Transverse colon (tissue), 4 donors: Measurements from ENCODE around the gene DDX4. TPM values are rescaled to one million over a fixed set of nuclear protein-coding genes. Genes with fewer than 3 reads are reported as not detected.

Experiments used
- DNase-seq: peaks from one replicate; pipeline ENCODE4 v3.0.0-alpha.2; 2019
- H3K27ac ChIP-seq, 4 donors: fragments of 200-600 bp; sonication (generic); 2 replicates each; pipeline ENCODE4 v1.5.1; 2016 to 2018; ENCODE audit warnings: inconsistent platforms in 4 of 4
- H3K27me3 ChIP-seq: fragments of 200-600 bp; sonication (generic); 2 replicates; pipeline ENCODE4 v1.5.1; 2017; ENCODE audit warnings: inconsistent platforms
- H3K36me3 ChIP-seq, 4 donors: fragments of 200-600 bp; sonication (generic); 2 replicates each; pipeline ENCODE4 v1.5.1; 2017 to 2019; ENCODE audit warnings: inconsistent platforms in 4 of 4
- H3K4me1 ChIP-seq, 4 donors: fragments of 200-600 bp; sonication (generic); 2 replicates each; pipeline ENCODE4 v1.5.1; 2017 to 2020; ENCODE audit warnings: inconsistent platforms in 4 of 4
- H3K4me3 ChIP-seq, 4 donors: fragments of 200-600 bp; sonication (generic); 1 replicate in 1 of 4; 2 replicates in 3 of 4; pipeline versions ENCODE4 v1.5.1 to v1.6.1; 2017 to 2019; ENCODE audit warnings: inconsistent platforms in 4 of 4
- H3K9me3 ChIP-seq, 2 donors: fragments of 200-600 bp; sonication (generic); 2 replicates each; pipeline ENCODE4 v1.5.1; 2017 to 2019; ENCODE audit warnings: inconsistent platforms in 2 of 2
- EP300 ChIP-seq: sonication (generic); formaldehyde crosslinking; IDR thresholded peaks from one replicate; pipeline ENCODE4 v1.6.1; 2017; ENCODE audit warnings: antibody characterized with exemption, low read depth
- POLR2A ChIP-seq: fragments of 450-650 bp; IDR thresholded peaks from one replicate; pipeline ENCODE4 v1.6.1; 2016; ENCODE audit warnings: antibody characterized with exemption, mild to moderate bottlenecking, moderate library complexity
- POLR2AphosphoS5 ChIP-seq, 3 donors: sonication (generic); formaldehyde crosslinking; IDR thresholded peaks; one replicate each; pipeline ENCODE4 v1.6.1; 2016; ENCODE audit warnings: antibody characterized with exemption in 3 of 3
- WGBS, 2 donors: methylation state at CpG; one replicate each; pipeline ENCODE4 v1.1.5; 2018; ENCODE audit warnings: low coverage in 1 of 2; 5-methylcytosine and 5-hydroxymethylcytosine counted together
- in situ Hi-C, 4 donors: fragments of 200-750 bp; cut with MboI; loops; one replicate each; pipeline versions ENCODE4 v1.15.0 to v1.15.1; 2017; ENCODE audit warnings: low sequenced_read_pairs in 3 of 4, low pct_ligation_motif_present in 1 of 4, low pct_unique_long_range_greater_than_20kb in 1 of 4
- intact Hi-C: fragments of 100-400 bp; cut with DNase I; formaldehyde crosslinking; loops from one replicate; pipeline ENCODE4 v1.15.1; 2023; ENCODE audit warnings: low total_unique reads
- total RNA-seq, 4 donors: library from RNA; depleted of rRNA; stranded (reverse); fragments of >200 nt; gene quantifications; one replicate each; pipeline ENCODE4 v1.1.0, GENCODE V29; 2016
- TF ChIP-seq, protein P1 (sequence below), 5 experiments: fragments of 200-600 bp in 3 of 5; fragments of 450-650 bp in 2 of 5; sonication (generic) in 3 of 5; IDR thresholded peaks; 1 replicate in 2 of 5; 2 replicates in 3 of 5; pipeline ENCODE4 v1.5.1; 2016 to 2017; ENCODE audit warnings: antibody characterized with exemption in 5 of 5, inconsistent platforms in 3 of 5, mild to moderate bottlenecking in 2 of 5, moderate library complexity in 1 of 5

DDX4 gene
- total RNA-seq, 4 donors from 2014 or later = not detected

DNA sequence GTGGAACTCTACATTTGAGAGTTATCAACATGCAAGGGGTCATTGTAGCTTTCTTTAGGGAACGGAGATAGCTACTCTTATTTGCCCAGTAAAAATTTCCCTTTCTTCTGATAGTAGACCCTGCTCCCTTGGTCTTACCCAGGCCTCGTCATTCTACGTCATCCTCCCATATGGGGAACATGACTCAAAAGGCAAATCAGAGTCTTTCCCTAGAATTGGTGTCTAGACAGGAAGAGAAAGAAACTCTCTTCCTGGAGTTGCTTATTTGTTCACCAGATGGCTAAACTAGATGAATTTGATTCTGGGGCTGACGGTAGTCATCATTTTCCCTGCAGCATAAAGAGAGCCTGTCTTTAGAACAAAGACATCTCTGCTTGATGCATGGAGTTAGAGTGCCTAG is 13.6 kb upstream of the DDX4 start:
- DNase-seq = no peak
- H3K27ac ChIP-seq = no peak overlapping the region
- H3K9me3 ChIP-seq = no peaks in the 10 kb centered on the region
- no peaks in the 10 kb centered on the region for H3K36me3 ChIP-seq
- TF ChIP-seq POLR2AphosphoS5 (IDR thresholded peaks at IDR 0.05) (no peak), POLR2A (no peak), EP300 (no peak)
- TF ChIP-seq, protein P1, sequence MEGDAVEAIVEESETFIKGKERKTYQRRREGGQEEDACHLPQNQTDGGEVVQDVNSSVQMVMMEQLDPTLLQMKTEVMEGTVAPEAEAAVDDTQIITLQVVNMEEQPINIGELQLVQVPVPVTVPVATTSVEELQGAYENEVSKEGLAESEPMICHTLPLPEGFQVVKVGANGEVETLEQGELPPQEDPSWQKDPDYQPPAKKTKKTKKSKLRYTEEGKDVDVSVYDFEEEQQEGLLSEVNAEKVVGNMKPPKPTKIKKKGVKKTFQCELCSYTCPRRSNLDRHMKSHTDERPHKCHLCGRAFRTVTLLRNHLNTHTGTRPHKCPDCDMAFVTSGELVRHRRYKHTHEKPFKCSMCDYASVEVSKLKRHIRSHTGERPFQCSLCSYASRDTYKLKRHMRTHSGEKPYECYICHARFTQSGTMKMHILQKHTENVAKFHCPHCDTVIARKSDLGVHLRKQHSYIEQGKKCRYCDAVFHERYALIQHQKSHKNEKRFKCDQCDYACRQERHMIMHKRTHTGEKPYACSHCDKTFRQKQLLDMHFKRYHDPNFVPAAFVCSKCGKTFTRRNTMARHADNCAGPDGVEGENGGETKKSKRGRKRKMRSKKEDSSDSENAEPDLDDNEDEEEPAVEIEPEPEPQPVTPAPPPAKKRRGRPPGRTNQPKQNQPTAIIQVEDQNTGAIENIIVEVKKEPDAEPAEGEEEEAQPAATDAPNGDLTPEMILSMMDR (IDR thresholded peaks at IDR 0.05) = no peak
- H3K27me3 ChIP-seq = peaks cover 4% of the 10 kb centered on the region
- no peak overlapping the region for H3K4me3 ChIP-seq
- 69 to 76% methylated on average over 4 of the region's 4 CpGs for WGBS, 2 donors
- H3K4me1 ChIP-seq = no peaks in the 10 kb centered on the region
- in situ Hi-C loops (loop anchor here in 1 of 4 donors (25.0 kb wide), 1 partner anchor 562 kb away; the partner anchor contains the start of genes CDC20B and GPX8), intact Hi-C loops (no loop called here)

DNA sequence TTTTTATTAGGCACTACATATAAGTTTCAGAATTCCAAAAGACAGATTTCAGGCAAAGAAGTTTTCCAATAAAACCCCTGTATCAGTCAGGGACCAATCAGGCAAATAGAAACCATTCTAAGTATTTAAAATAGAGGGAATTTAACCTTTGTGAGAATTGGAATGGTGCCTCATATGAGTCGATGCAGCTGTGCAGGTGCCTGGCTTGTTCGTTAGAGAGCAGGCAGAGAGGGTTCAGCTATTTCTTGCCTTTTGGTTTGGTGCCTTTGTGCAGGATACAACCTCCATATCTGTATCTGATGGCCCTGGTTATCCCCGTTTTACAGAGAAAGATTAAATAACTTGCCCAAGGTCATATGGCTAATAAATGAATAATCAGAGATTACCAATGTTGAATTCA is 6.0 kb upstream of the DDX4 start:
- no peak overlapping the region for H3K27ac ChIP-seq

DNA sequence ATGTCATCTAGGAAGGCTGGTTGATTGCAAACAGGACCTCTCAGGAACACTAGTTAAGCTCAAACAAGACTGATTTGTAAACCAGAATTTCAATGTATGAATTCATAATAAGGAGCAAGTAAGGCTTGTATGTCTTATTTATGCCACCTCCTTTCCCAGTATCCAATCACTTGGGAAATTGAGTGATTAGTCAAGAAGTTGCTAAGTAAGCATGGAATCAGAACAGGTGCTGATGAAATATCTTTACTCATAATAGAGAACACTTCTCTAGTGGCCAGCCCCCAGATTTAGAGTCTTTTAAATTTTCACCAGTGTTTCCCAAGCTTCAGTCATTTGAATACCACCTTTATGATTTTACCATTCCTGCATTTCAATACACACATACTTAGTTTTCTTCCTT is 5.3 kb upstream of the DDX4 start:
- no peak for TF ChIP-seq EP300
- TF ChIP-seq, protein P1 (IDR thresholded peaks at IDR 0.05) = no peak
- TF ChIP-seq POLR2AphosphoS5 (IDR thresholded peaks at IDR 0.05) = no peak
- TF ChIP-seq POLR2A = no peak
- Histone ChIP-seq H3K27ac (no peak overlapping the region), H3K4me1 (no peaks in the 10 kb centered on the region), H3K4me3 (no peak overlapping the region), H3K27me3 (no peaks in the 10 kb centered on the region), H3K9me3 (no peaks in the 10 kb centered on the region), H3K36me3 (no peaks in the 10 kb centered on the region)
- intact Hi-C loops (no loop called here), in situ Hi-C loops (no loop called here)
- DNase-seq = no peak

More for the DNA sequence above, 6.0 kb upstream of the DDX4 start:
- Histone ChIP-seq H3K9me3 (no peaks in the 10 kb centered on the region), H3K27me3 (no peaks in the 10 kb centered on the region), H3K36me3 (no peaks in the 10 kb centered on the region), H3K4me3 (no peak overlapping the region), H3K4me1 (no peaks in the 10 kb centered on the region)
- 61 to 66% methylated on average over 3 of the region's 3 CpGs for WGBS, 2 donors
- in situ Hi-C loops = no loop called here
- intact Hi-C loops = no loop called here
- DNase-seq = no peak
- TF ChIP-seq POLR2AphosphoS5 (IDR thresholded peaks at IDR 0.05) = no peak
- TF ChIP-seq, protein P1 (IDR thresholded peaks at IDR 0.05) = no peak
- TF ChIP-seq EP300 = no peak
- TF ChIP-seq POLR2A = no peak

DNA sequence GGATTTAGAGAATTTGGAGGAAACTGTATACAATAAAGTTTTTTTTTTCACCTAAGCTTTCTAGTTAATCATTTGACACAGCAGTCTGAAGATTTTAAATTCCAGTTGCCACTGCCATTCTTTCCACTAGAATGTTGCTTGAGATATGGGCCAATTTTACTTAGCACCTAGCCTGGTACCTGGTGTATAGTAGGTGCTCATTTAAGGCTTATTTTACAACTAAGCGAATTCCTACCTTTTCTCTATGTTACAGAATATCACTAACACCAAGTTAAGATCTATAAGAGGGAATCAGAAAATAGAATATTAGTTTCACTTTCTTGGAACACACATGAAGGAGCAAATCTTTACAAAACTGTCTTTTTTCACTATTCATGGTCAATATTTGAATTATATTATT is 3.2 kb upstream of the DDX4 start:
- H3K9me3 ChIP-seq = no peaks in the 10 kb centered on the region
- no peak overlapping the region for H3K4me3 ChIP-seq
- TF ChIP-seq, protein P1 (IDR thresholded peaks at IDR 0.05) = no peak
- TF ChIP-seq EP300 (no peak), POLR2A (no peak), POLR2AphosphoS5 (IDR thresholded peaks at IDR 0.05) (no peak)
- no peak for DNase-seq
- H3K27me3 ChIP-seq = no peaks in the 10 kb centered on the region
- intact Hi-C loops = no loop called here
- WGBS, 2 donors = 97 to 100% methylated on average over 1 of the region's 1 CpG
- no peaks in the 10 kb centered on the region for H3K4me1 ChIP-seq
- H3K27ac ChIP-seq = no peak overlapping the region
- in situ Hi-C loops = no loop called here
- no peaks in the 10 kb centered on the region for H3K36me3 ChIP-seq
